Measurements from ENCODE around the gene PRDM1.

Gene PRDM1

GRCh38 chr6:106118835-106119431 is 32.8 kb downstream of the PRDM1 start:
- TF ChIP-seq YY1 (IDR thresholded peaks at IDR 0.05; ENCODE audit: insufficient read depth, insufficient read length) (no peak), SUZ12 (IDR thresholded peaks at IDR 0.05; ENCODE audit: extremely low read depth, insufficient read depth, insufficient read length) (no peak), ZNF274 (IDR thresholded peaks at IDR 0.05; ENCODE audit: low read depth, low read length) (no peak)
- Histone ChIP-seq H3K27me3 (ENCODE audit: insufficient read depth, insufficient read length) (no peaks in the 10 kb centered on the region), H3K9ac (ENCODE audit: insufficient read length, low read depth) (no peak overlapping the region), H3K4me1 (ENCODE audit: insufficient read depth, insufficient read length) (no peaks in the 10 kb centered on the region), H3K4me3 (ENCODE audit: insufficient read length, low read depth) (no peak overlapping the region), H3K9me3 (ENCODE audit: insufficient read depth, low read length) (no peaks in the 10 kb centered on the region), H3K36me3 (ENCODE audit: insufficient read depth, insufficient read length, low read length) (no peaks in the 10 kb centered on the region)
- no peak for DNase-seq (ENCODE audit: low read depth, low spot score)

GRCh38 chr6:106119546-106119945 is 33.4 kb downstream of the PRDM1 start:
- H3K9ac ChIP-seq (ENCODE audit: insufficient read length, low read depth): no peak overlapping the region
- no peak for DNase-seq (ENCODE audit: low read depth, low spot score)
- H3K36me3 ChIP-seq (ENCODE audit: insufficient read depth, insufficient read length, low read length): no peaks in the 10 kb centered on the region
- H3K4me3 ChIP-seq (ENCODE audit: insufficient read length, low read depth): no peak overlapping the region
- TF ChIP-seq ZNF274 (IDR thresholded peaks at IDR 0.05; ENCODE audit: low read depth, low read length) (no peak), YY1 (IDR thresholded peaks at IDR 0.05; ENCODE audit: insufficient read depth, insufficient read length) (no peak), SUZ12 (IDR thresholded peaks at IDR 0.05; ENCODE audit: extremely low read depth, insufficient read depth, insufficient read length) (no peak)
- no peaks in the 10 kb centered on the region for H3K27me3 ChIP-seq (ENCODE audit: insufficient read depth, insufficient read length)
- H3K4me1 ChIP-seq (ENCODE audit: insufficient read depth, insufficient read length): no peaks in the 10 kb centered on the region
- H3K9me3 ChIP-seq (ENCODE audit: insufficient read depth, low read length): no peaks in the 10 kb centered on the region

GRCh38 chr6:106120006-106120405 is 33.9 kb downstream of the PRDM1 start:
- no peaks in the 10 kb centered on the region for H3K4me1 ChIP-seq (ENCODE audit: insufficient read depth, insufficient read length)
- H3K9me3 ChIP-seq (ENCODE audit: insufficient read depth, low read length): no peaks in the 10 kb centered on the region
- DNase-seq (ENCODE audit: low read depth, low spot score): no peak
- H3K36me3 ChIP-seq (ENCODE audit: insufficient read depth, insufficient read length, low read length): no peaks in the 10 kb centered on the region
- no peaks in the 10 kb centered on the region for H3K27me3 ChIP-seq (ENCODE audit: insufficient read depth, insufficient read length)
- H3K9ac ChIP-seq (ENCODE audit: insufficient read length, low read depth): no peak overlapping the region
- TF ChIP-seq SUZ12 (IDR thresholded peaks at IDR 0.05; ENCODE audit: extremely low read depth, insufficient read depth, insufficient read length): no peak
- no peak for TF ChIP-seq ZNF274 (IDR thresholded peaks at IDR 0.05; ENCODE audit: low read depth, low read length)
- TF ChIP-seq YY1 (IDR thresholded peaks at IDR 0.05; ENCODE audit: insufficient read depth, insufficient read length): no peak
- no peak overlapping the region for H3K4me3 ChIP-seq (ENCODE audit: insufficient read length, low read depth)

GRCh38 chr6:106120406-106120805 is 34.3 kb downstream of the PRDM1 start:
- no peak for DNase-seq (ENCODE audit: low read depth, low spot score)
- Histone ChIP-seq H3K27me3 (ENCODE audit: insufficient read depth, insufficient read length) (no peaks in the 10 kb centered on the region), H3K36me3 (ENCODE audit: insufficient read depth, insufficient read length, low read length) (no peaks in the 10 kb centered on the region), H3K4me1 (ENCODE audit: insufficient read depth, insufficient read length) (no peaks in the 10 kb centered on the region), H3K4me3 (ENCODE audit: insufficient read length, low read depth) (no peak overlapping the region), H3K9me3 (ENCODE audit: insufficient read depth, low read length) (no peaks in the 10 kb centered on the region), H3K9ac (ENCODE audit: insufficient read length, low read depth) (no peak overlapping the region)
- TF ChIP-seq YY1 (IDR thresholded peaks at IDR 0.05; ENCODE audit: insufficient read depth, insufficient read length) (no peak), SUZ12 (IDR thresholded peaks at IDR 0.05; ENCODE audit: extremely low read depth, insufficient read depth, insufficient read length) (no peak), ZNF274 (IDR thresholded peaks at IDR 0.05; ENCODE audit: low read depth, low read length) (no peak)

GRCh38 chr6:106122306-106122918 is 36.3 kb downstream of the PRDM1 start:
- no peak for TF ChIP-seq SUZ12 (IDR thresholded peaks at IDR 0.05; ENCODE audit: extremely low read depth, insufficient read depth, insufficient read length)
- TF ChIP-seq YY1 (IDR thresholded peaks at IDR 0.05; ENCODE audit: insufficient read depth, insufficient read length): no peak
- no peak for TF ChIP-seq ZNF274 (IDR thresholded peaks at IDR 0.05; ENCODE audit: low read depth, low read length)
- no peak overlapping the region for H3K9ac ChIP-seq (ENCODE audit: insufficient read length, low read depth)
- H3K4me3 ChIP-seq (ENCODE audit: insufficient read length, low read depth): no peak overlapping the region
- no peak for DNase-seq (ENCODE audit: low read depth, low spot score)
- no peaks in the 10 kb centered on the region for H3K36me3 ChIP-seq (ENCODE audit: insufficient read depth, insufficient read length, low read length)
- H3K27me3 ChIP-seq (ENCODE audit: insufficient read depth, insufficient read length): no peaks in the 10 kb centered on the region
- H3K9me3 ChIP-seq (ENCODE audit: insufficient read depth, low read length): no peaks in the 10 kb centered on the region
- H3K4me1 ChIP-seq (ENCODE audit: insufficient read depth, insufficient read length): no peaks in the 10 kb centered on the region

- Histone ChIP-seq H3K9ac (ENCODE audit: insufficient read length, low read depth) (no peak overlapping the region), H3K36me3 (ENCODE audit: insufficient read depth, insufficient read length, low read length) (no peaks in the 10 kb centered on the region), H3K4me3 (ENCODE audit: insufficient read length, low read depth) (no peak overlapping the region), H3K9me3 (ENCODE audit: insufficient read depth, low read length) (no peaks in the 10 kb centered on the region), H3K4me1 (ENCODE audit: insufficient read depth, insufficient read length) (no peaks in the 10 kb centered on the region), H3K27me3 (ENCODE audit: insufficient read depth, insufficient read length) (no peaks in the 10 kb centered on the region)
- DNase-seq (ENCODE audit: low read depth, low spot score): no peak
- TF ChIP-seq ZNF274 (IDR thresholded peaks at IDR 0.05; ENCODE audit: low read depth, low read length) (no peak), SUZ12 (IDR thresholded peaks at IDR 0.05; ENCODE audit: extremely low read depth, insufficient read depth, insufficient read length) (no peak), YY1 (IDR thresholded peaks at IDR 0.05; ENCODE audit: insufficient read depth, insufficient read length) (no peak)
Observed at GRCh38 chr6:106122938-106123656, 37.0 kb downstream of the PRDM1 start.

GRCh38 chr6:106124015-106124414 is 37.9 kb downstream of the PRDM1 start:
- DNase-seq (ENCODE audit: low read depth, low spot score): no peak
- TF ChIP-seq ZNF274 (IDR thresholded peaks at IDR 0.05; ENCODE audit: low read depth, low read length): no peak
- no peak for TF ChIP-seq SUZ12 (IDR thresholded peaks at IDR 0.05; ENCODE audit: extremely low read depth, insufficient read depth, insufficient read length)
- TF ChIP-seq YY1 (IDR thresholded peaks at IDR 0.05; ENCODE audit: insufficient read depth, insufficient read length): no peak
- H3K27me3 ChIP-seq (ENCODE audit: insufficient read depth, insufficient read length): no peaks in the 10 kb centered on the region
- no peak overlapping the region for H3K9ac ChIP-seq (ENCODE audit: insufficient read length, low read depth)
- no peaks in the 10 kb centered on the region for H3K36me3 ChIP-seq (ENCODE audit: insufficient read depth, insufficient read length, low read length)
- no peaks in the 10 kb centered on the region for H3K9me3 ChIP-seq (ENCODE audit: insufficient read depth, low read length)
- no peaks in the 10 kb centered on the region for H3K4me1 ChIP-seq (ENCODE audit: insufficient read depth, insufficient read length)
- no peak overlapping the region for H3K4me3 ChIP-seq (ENCODE audit: insufficient read length, low read depth)

Data from NT2/D1 (cell line).